HG02938 (cell line): Measurements from ENCODE around the gene MLLT3.
"Not testable (repeated sequence)": the region's sequence is repeated elsewhere in the genome, so short reads cannot be mapped to it uniquely, and the experiment has no call there.

Source experiments
- ATAC-seq: cut with Tn5 transposase; IDR thresholded peaks from one replicate; pipeline ENCODE4 v1.9.1; 2021; ENCODE audit warnings: mild to moderate bottlenecking, moderate library complexity; ENCODE audit not compliant: unreplicated experiment

MLLT3 gene

DNA sequence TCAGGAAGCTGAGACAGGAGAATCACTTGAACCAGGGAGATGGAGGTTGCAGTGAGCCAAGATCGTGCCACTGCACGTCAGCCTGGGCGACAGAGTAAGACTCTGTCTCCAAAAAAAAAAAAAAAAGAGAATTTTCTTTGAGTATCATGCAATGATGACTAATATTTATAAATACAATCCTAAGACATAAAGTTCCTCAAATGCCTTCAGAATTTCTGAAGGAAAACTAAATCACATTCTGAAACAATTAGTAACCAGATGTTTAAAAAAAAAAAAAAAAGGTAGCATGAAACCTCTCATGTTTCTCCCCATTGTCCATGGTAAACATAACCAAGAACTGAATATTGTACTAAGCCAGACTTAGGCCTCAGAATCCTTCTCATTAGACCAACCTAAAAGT, 23.1 kb downstream of the MLLT3 start:
- ATAC-seq, result no peak

DNA sequence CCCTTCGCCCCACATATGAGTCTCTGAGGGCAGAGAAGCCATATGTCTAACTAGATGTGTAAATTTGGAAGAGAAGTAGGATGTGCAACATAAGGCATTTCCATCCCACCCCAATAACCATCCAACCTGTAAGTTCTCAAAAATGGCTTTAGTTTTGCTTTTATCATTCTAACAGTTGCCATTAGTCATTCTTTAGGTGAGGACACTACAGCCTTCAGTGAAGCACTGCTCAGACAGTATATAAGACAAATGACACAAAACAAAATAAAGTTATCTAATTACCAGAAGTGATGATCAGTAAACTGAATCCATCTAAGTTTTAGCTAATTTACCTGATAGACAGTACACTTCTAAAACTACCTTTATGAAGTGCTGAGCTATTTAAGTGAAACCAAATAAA, 23.9 kb downstream of the MLLT3 start:
- ATAC-seq, result no peak

DNA sequence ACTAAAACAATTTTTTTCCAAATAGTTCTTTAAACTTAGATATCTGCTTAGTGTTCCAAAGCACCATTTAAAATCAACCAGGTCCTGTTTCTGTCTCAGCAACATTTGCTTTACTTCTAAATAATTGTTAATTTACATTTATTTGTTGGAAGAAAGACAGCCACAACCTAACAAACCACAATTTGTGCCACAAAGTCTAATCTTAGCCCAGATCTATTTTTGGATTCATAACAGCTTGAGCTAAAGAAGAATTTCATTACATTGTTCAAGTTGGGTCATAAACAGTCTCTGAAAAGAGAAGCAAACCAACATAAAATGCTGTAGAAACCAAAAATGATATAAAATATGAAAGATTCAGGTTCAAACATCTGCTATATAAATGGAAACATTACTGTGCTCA, 24.4 kb downstream of the MLLT3 start:
- ATAC-seq, result no peak

DNA sequence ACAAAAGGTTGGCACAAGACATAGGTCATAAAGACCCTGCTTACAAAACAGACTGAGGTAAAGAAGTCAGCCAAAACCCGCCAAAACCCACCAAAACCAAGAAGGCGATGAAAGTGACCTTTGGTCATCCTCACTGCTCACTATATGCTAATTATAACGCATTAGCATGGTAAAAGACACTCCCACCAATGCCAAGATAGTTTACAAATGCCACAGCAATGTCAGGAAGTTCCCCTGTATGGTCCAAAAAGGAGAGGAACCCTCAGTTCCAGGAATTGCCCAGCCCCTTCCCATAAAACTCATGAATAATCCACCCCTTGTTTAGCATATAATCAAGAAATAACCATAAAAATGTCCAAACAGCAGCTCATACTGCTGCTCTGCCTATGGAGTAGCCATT, 27.7 kb downstream of the MLLT3 start:
- no peak for ATAC-seq

DNA sequence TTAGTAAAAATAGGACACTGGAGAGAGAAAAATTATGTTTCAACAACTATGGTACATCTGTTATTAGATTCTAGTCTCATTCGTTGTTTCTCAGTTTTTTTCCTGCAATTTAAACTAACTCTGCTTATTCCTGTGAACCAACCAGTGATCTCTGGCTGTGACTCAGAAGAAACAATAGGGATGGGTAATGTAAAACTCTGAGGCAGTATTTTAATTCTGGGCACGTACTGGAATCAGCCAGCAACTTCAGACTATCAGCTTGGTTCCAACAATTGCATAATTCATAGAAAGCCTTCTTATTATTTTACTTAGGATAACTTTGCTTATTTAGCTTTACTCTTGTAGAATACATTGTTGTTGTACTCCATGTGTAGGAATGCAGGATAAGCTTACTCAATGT, 28.8 kb downstream of the MLLT3 start:
- no peak for ATAC-seq

DNA sequence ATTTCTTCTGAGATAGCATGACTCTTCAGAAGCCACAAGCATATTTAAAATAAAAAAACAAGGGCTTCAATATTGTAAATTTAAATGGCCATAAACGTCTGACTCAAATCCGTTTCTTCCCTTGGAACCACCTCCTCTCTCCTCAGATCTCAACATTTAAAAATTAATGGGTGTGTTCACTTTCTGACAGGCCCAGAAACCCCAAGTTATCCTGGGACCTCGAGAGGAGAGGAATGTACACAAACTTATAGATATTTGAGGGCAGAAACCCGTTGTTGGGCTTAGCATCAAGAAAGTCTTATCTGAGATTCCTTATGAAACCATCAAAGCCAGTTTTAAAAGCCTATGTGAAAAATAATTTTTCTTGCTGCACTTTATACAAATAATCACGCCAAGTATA, 29.2 kb downstream of the MLLT3 start:
- no peak for ATAC-seq

DNA sequence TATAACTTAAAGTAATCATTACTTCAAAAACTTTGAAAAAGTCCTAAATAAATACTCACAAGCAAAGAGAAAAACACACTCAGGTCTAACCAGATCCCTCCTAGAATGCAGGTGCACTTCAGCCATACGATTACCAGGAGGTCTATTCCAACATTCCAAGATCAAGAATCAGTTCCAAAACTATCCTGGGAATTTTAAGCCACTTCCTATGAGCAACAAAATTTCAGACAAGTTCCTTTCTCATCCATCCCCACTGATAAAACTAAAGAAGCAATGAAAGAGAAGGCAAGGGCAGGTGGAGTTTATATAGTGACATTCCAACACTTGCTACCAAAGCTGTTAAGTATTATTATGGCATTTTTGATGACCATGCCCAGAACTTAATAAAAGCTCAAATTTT, 29.6 kb downstream of the MLLT3 start:
- ATAC-seq, result no peak

DNA sequence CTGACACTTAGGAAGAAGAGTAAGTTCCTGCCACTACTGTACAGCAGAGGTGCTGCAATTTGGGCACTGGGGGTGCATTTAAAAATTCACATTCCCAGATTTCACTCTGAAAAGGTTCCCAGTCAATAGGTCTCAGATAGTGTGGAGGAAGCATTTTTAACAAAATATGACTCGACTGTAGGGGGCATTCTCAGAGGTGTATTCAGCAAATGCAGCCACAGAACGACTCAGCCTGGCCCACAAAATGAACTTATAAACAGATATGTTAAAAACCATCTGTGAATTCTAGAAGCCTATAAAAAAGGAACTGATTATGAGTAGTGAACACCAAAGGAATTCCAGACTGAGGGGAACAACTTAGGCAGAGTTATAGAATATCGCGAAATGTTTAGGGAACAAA, 31.1 kb downstream of the MLLT3 start:
- no peak for ATAC-seq

DNA sequence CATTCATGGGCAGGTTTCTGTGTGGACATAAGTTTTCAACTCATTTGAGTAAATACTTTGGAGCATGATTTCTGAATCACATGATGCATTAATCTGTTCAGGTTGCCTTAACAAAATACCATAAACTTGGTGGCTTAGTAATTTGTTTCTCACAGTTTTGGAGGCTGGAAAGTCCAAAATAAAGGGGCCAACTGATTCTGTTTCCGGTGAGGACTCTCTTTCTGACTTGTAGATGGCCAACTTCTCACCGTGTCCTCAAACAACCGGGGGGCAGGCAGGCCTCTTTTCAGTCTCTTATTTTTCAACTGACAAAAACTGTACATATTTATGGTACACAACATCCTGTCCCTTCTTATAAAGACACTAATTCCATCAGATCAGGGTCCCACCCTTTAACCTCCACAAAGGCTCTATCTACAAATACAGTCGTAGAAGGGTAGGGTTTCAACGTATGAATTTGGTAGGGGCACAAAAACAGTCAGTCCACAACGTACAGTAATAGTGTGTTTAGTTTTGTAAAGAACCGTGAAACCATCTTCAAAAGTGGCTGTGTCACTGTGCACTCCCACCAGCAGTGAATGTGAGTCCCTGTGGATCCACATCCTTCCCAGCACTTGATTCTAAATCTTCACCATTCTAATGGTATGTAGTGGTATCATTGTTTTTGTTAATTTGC, 37.2 kb downstream of the MLLT3 start:
- ATAC-seq, result no peak

DNA sequence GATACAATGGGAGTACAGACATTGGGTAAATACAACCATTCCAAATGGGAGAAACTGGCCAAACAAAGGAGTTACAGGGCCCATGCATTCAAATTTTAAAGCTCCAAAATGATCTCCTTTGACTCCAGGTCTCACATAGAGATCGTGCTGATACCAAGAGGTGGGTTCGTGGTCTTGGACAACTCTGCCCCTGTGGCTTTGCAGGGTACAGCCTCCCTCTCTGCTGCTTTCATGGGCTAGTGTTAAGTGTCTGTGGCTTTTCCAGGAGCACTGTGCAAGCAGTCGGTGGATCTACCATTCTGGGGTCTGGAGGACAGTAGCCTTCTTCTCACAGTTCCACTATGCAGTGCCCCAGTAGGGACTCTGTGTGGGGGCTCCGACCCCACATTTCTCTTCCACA, 39.2 kb downstream of the MLLT3 start:
- ATAC-seq, result not testable (repeated sequence)

DNA sequence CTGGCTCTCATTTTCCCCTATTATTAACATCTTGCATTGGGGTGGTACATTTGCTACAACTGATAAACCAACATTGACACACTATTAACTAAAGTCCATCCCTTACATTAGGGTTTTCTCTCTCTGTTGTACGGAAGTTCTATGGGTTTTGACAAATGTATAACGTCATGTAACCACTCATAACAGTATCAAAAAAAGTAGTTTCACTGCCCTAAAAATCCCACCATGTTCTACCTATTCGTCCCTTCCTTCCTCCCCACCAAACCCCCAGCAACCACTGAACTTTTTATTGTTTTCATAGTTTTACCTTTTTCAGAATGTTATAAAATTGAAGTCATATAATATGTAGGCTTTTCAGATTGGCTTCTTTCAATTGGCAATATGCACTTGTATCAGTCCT, 40.1 kb downstream of the MLLT3 start:
- ATAC-seq, result peak; percentile 71

DNA sequence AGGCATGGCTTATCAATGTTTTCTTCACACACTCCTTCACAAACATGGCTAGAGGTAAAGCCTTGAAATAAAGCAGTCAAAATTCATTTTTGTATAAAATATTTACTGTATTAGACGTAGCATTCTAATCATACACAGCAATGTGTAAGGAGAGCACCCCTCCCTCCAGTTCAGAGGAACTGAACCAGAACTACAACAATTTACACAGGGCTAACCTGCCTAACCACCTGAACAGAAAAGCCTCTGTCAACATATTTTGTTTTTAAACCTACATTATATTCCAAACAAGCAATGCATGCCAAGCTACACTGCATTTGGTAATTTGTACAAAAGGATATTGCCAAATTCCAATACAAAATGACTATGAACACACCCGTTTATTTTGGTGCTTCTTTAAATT, 41.6 kb downstream of the MLLT3 start:
- no peak for ATAC-seq

DNA sequence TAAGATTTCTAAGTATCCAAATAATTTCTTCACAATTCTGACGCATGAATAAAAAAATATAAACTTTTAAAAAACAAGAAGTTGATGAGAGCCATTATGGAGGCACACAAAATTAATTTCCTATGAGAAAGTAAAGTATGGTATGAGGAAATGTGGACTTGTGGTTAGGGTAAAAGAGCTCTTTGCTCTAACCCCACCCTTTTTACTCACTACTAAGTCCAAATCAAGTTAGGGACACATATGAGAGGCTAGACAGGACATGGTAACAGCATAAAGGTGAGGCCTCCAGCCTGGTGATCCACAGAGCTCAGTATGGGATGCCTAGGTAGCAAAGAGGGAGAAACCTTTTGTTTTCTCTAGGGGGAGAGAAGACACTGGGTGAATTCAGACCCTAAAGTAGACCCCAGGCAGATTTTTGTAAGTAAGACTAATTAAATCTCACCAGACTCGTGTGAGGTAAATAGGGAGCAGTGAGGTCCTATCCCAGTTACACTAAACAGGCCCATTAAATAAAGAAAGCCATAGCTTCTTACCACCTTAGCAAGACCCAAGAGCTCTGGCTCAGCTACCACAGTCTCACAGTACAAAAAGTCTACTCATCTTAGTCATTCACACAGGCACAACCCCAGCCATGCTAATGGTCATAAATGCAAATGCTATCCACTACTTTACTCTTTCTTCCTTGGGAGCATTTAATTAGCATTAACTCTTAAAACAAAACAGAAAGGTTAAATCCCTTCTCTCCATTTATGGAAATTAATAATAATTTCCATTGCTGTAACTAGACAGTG, 42.6 kb downstream of the MLLT3 start:
- no peak for ATAC-seq

DNA sequence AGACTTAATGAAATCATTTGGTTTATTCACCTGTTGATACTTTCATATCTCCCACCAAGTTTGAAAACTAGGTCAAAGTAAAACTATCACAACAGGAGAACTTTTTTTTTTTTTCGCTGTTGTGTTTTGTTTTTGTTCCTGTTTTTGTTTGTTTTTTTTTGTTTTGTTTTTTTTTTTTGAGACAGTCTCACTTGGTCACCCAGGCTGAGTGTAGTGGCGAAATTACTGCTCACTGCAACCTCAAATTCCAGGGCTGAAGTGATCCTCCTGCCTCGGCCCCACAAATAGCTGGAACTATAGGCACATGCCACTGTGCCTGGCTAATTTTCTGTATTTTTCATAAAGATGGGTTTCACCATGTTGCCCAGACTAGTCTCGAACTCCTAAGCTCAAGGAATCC, 49.3 kb downstream of the MLLT3 start:
- no peak for ATAC-seq

DNA sequence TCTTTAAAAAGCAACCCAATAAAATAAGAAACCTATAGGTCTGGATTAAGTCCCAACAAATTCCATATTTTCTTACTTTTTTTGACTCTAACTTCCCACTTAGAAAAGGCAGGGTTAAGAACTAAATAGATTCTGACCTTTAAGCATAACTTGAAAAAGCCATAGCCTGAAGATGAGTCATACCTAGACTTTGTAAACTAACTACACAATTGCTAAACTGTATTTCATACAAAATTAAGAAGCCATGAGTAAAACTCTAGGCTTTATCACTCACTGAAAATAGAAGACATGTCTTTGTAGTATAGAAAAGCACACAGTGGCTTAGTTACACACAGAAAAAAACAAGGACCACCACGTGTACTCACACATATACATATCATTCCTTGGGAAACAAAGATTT, 51.5 kb downstream of the MLLT3 start:
- no peak for ATAC-seq

DNA sequence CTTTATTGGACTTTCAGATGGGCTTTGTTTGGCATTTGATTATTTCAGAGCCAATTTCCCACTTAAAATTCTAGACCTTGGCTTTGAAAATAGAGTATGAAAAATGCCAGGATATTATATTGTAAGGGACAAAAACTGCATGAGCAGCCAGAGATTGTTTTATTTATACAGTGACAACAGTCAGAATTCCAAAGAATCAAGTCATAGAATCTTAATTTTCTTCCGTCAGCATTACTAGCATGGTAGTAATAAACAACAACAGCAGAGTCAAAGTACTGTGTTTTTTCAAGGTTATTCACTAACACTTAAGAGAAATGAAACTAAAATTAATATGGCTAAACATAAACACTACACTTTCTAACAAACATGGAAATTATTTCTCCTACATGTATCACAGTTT, 52.2 kb downstream of the MLLT3 start:
- no peak for ATAC-seq

DNA sequence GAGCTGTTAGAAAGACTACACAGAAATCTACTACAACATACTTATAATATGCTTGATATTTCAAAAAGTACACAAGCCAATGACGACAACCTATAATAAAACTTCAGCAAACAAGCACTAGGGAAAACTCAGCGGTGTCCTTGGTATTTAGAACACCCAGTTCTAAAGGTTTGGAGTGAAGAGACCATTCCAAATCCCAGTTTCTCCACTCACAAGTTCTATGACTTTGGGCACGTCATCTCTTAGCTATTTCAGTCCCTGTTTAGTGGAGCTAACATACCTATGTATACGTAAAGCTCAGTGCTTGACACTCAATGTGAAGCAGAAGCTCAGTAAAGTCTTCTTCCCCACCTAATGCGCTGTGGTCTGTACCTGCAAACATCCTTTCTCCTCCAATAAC, 52.8 kb downstream of the MLLT3 start:
- ATAC-seq, result no peak

DNA sequence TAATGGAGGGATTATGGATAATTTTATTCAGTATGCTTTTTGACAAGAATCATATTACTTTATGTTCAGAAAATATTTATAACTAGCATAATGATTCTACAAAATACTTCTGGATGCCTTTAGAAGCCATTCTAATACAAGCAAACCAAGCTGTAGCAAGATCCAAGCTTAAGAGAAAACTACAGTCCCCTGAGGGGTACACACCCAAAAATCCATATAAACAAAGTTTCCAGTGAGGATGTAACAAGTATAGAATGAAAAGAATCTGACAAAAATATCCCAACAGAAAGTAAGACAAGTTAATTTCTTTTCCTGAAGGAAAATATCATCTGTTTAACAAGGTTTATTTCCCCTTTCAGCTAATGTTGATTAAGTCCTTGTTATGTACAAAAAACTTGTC, 53.9 kb downstream of the MLLT3 start:
- ATAC-seq, result no peak

DNA sequence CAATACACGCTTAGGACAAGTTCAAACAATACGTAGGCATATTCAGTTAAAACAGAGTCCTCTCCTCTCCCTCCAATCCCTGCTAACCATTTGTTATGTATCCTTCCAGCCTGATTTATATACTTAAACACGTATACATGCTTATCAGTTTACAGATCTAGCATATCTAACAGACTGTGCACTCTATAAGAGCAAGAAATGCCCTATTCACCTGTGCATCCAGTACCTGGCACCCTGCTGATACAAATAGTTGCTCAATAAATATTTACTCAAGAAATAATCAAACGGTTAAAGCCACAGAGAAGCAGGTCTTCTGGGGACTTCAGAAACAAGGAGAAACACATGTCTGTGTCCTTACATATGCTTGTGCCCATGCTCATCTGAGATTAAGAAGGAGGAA, 55.9 kb downstream of the MLLT3 start:
- no peak for ATAC-seq

DNA sequence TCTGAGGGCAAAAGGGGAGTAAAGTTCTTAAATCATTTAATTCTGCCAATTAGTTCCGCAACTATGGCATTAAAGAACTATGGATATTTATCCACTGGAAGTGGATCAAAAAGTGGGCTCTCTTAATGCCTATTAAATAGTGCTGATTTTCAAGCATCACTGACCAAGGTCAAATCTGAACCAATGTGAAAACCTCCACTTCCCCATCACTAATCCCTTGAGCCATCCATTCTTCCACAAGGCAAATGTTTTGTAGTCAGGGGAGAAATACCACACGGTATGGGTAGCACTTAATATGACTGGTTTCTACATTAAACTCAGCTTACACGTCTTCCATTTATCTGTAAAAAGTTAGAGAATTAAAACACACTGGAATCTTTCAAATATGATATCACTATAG, 57.6 kb downstream of the MLLT3 start:
- ATAC-seq, result no peak

DNA sequence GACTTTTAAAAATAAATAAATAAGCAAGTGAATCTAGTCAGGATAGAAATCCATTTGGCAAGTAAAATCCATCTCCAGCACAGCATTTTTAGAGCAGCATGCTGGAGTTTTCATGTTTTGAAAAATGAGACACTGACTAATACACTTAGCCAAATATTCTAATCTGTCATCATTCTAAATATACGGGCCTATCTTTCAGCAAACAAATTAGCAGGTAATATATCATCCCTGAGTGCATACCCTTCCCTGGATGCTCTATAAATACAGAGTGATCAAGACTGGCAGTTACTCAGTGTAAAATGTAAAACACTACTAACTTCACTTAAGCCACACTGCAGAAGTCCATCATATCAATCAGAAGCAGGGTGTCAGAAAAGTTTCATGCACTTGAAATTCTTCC, 58.4 kb downstream of the MLLT3 start:
- ATAC-seq, result no peak

DNA sequence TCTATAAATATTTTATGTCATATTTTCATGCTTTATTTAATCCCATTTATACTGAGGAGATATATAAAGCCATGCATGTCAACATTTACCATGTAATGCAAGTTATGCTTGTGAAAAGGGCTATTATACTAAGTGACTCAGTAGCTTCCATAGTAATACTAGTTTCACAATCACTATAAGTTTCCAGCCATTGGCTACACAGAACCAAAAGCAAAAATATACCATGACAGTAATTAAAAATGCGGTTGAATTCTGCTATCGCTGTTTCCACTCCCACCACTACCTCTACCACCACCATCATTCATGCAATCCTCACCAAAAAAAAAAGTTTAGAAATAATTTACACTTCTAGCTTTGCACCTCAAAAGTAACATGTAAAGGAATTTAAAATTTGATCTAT, 60.2 kb downstream of the MLLT3 start:
- ATAC-seq, result peak; percentile 56

DNA sequence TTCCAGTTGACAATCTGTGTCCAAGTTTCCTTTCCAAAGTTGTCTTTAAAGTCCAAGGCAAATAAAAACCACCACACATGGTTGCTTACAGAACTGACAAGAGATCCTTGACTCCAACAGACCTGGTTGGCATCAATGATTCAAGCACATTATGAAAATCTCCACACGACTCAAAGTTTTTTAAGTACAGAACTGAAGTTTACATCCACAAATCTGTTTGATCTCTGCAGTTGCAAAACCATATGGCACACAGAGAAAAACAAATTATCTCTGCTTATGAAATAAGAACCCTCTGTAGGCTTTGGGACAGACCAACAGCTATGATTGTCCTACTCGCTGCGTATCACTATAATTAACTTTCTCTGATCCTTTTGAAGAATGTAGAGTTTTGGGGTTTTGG, 60.8 kb downstream of the MLLT3 start:
- ATAC-seq, result no peak
